Esophagus muscularis mucosa (tissue), 4 donors: Measurements from ENCODE around the gene CNPPD1. TPM values are rescaled to one million over a fixed set of nuclear protein-coding genes. Genes with fewer than 3 reads are reported as not detected.
"Not testable (repeated sequence)": the region's sequence is repeated elsewhere in the genome, so short reads cannot be mapped to it uniquely, and the experiment has no call there.

ENCODE experiments used
- DNase-seq: peaks from one replicate; pipeline ENCODE4 v3.0.0-alpha.2; 2017; ENCODE audit errors: extremely low spot score
- H3K27ac ChIP-seq, 4 donors: fragments of 200-600 bp; sonication (generic); replicated peaks in 1 of 4; 1 replicate in 3 of 4; 2 replicates in 1 of 4; pipeline ENCODE4 v1.5.1; 2016 to 2019; ENCODE audit warnings: mild to moderate bottlenecking in 1 of 4
- H3K27me3 ChIP-seq, 4 donors: fragments of 200-600 bp; sonication (generic); one replicate each; pipeline versions ENCODE4 v1.5.1 to v1.6.0; 2016 to 2019
- H3K36me3 ChIP-seq, 4 donors: fragments of 200-600 bp; sonication (generic); one replicate each; pipeline ENCODE4 v1.5.1; 2016 to 2019
- H3K4me1 ChIP-seq, 4 donors: fragments of 200-600 bp; sonication (generic); one replicate each; pipeline ENCODE4 v1.5.1; 2016 to 2019
- H3K4me3 ChIP-seq, 4 donors: fragments of 200-600 bp; sonication (generic); 1 replicate in 2 of 4; 2 replicates in 2 of 4; pipeline ENCODE4 v1.5.1; 2016 to 2019; ENCODE audit warnings: mild to moderate bottlenecking in 4 of 4, moderate library complexity in 1 of 4
- H3K9me3 ChIP-seq, 4 donors: fragments of 200-600 bp; sonication (generic); 1 replicate in 3 of 4; 2 replicates in 1 of 4; pipeline ENCODE4 v1.5.1; 2016 to 2019
- EP300 ChIP-seq: sonication (generic); formaldehyde crosslinking; IDR thresholded peaks from one replicate; pipeline ENCODE4 v1.6.1; 2017; ENCODE audit warnings: antibody characterized with exemption
- POLR2A ChIP-seq: fragments of 450-650 bp; IDR thresholded peaks from one replicate; pipeline ENCODE4 v1.6.1; 2017; ENCODE audit warnings: antibody characterized with exemption, moderate library complexity, mild to moderate bottlenecking, low read depth
- POLR2AphosphoS5 ChIP-seq, 2 donors: sonication (generic); formaldehyde crosslinking; IDR thresholded peaks; one replicate each; pipeline ENCODE4 v1.6.1; 2017; ENCODE audit warnings: antibody characterized with exemption in 2 of 2
- WGBS: methylation state at CpG from one replicate; pipeline ENCODE4 v1.1.5; 2018; 5-methylcytosine and 5-hydroxymethylcytosine counted together
- intact Hi-C: fragments of 100-400 bp; cut with DNase I; formaldehyde crosslinking; loops from one replicate; pipeline ENCODE4 v1.15.1; 2023
- total RNA-seq, 4 donors: library from RNA; depleted of rRNA; stranded (reverse); fragments of >200 nt; gene quantifications; one replicate each; pipeline versions ENCODE4 v1.1.0 to v1.2.1, GENCODE V29; 2016
- TF ChIP-seq, protein P1 (sequence below), 3 experiments: fragments of 200-600 bp in 2 of 3; fragments of 450-650 bp in 1 of 3; sonication (generic) in 2 of 3; IDR thresholded peaks; one replicate each; pipeline ENCODE4 v1.5.1; 2017 to 2019; ENCODE audit warnings: antibody characterized with exemption in 3 of 3, mild to moderate bottlenecking in 2 of 3, moderate library complexity in 1 of 3

The CNPPD1 gene
- total RNA-seq, 4 donors from 2014 or later: 41.9 to 98.0 (median 61.9) TPM

- no peaks in the 10 kb centered on the region for H3K9me3 ChIP-seq
- H3K4me1 ChIP-seq: peaks cover 17 to 24% (median 23%) of the 10 kb centered on the region in 4 donors
- no peak for TF ChIP-seq EP300
- TF ChIP-seq POLR2AphosphoS5 (IDR thresholded peaks at IDR 0.05): no peak
- TF ChIP-seq, protein P1, sequence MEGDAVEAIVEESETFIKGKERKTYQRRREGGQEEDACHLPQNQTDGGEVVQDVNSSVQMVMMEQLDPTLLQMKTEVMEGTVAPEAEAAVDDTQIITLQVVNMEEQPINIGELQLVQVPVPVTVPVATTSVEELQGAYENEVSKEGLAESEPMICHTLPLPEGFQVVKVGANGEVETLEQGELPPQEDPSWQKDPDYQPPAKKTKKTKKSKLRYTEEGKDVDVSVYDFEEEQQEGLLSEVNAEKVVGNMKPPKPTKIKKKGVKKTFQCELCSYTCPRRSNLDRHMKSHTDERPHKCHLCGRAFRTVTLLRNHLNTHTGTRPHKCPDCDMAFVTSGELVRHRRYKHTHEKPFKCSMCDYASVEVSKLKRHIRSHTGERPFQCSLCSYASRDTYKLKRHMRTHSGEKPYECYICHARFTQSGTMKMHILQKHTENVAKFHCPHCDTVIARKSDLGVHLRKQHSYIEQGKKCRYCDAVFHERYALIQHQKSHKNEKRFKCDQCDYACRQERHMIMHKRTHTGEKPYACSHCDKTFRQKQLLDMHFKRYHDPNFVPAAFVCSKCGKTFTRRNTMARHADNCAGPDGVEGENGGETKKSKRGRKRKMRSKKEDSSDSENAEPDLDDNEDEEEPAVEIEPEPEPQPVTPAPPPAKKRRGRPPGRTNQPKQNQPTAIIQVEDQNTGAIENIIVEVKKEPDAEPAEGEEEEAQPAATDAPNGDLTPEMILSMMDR (IDR thresholded peaks at IDR 0.05): no peak
- TF ChIP-seq POLR2A: no peak
- DNase-seq: no peak
- no peak overlapping the region for H3K27ac ChIP-seq
- intact Hi-C loops: loop anchor here (5.0 kb wide), 1 partner anchor 43 kb away; the partner anchor contains the start of gene NHEJ1
- peaks cover 0 to 22% (median 21%) of the 10 kb centered on the region in 4 donors for H3K36me3 ChIP-seq
- peaks cover 0 to 5% (median 1%) of the 10 kb centered on the region in 4 donors for H3K27me3 ChIP-seq
- 83% methylated on average over 5 of the region's 5 CpGs for WGBS
- H3K4me3 ChIP-seq: no peak overlapping the region
Observed at GRCh38 chr2:219205165-219205538, 28.4 kb upstream of the CNPPD1 start.

- intact Hi-C loops: loop anchor here (5.0 kb wide), 1 partner anchor 42 kb away; the partner anchor contains the start of gene NHEJ1
- Histone ChIP-seq H3K27ac (no peak overlapping the region), H3K27me3 (peaks cover 0 to 10% (median 1%) of the 10 kb centered on the region in 4 donors), H3K9me3 (no peaks in the 10 kb centered on the region), H3K4me3 (no peak overlapping the region), H3K4me1 (peaks cover 17 to 24% (median 23%) of the 10 kb centered on the region in 4 donors), H3K36me3 (peaks cover 0 to 16% (median 16%) of the 10 kb centered on the region in 4 donors)
- no peak for TF ChIP-seq EP300
- TF ChIP-seq, protein P1 (IDR thresholded peaks at IDR 0.05): no peak
- TF ChIP-seq POLR2A: no peak
- TF ChIP-seq POLR2AphosphoS5 (IDR thresholded peaks at IDR 0.05): no peak
- no peak for DNase-seq
- WGBS: 94% methylated on average over 7 of the region's 7 CpGs
Observed at GRCh38 chr2:219204425-219205164, 27.9 kb upstream of the CNPPD1 start.

DNA sequence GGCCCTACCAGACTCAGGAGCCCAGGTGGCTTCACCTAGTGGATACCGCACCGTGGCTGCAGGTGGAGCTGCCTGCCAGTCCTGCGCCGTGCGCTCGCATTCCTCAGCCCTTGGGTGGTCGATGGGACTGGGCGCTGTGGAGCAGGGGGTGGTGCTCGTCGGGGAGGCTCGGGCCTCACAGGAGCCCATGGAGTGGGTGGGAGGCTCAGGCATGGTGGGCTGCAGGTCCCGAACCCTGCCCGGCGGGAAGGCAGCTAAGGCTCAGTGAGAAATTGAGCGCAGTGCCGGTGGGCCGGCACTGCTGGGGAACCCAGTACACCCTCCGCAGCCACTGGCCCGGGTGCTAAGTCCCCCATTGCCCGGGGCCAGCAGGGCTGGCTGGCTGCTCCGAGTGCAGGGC lies 24.6 kb upstream of the CNPPD1 start:
- peaks cover 0 to 28% (median under 1%) of the 10 kb centered on the region in 4 donors for H3K27me3 ChIP-seq
- H3K9me3 ChIP-seq, DNase-seq, H3K4me1 ChIP-seq, H3K4me3 ChIP-seq, H3K27ac ChIP-seq, intact Hi-C loops, H3K36me3 ChIP-seq: not testable (repeated sequence)
- 80% methylated on average over 2 of the region's 21 CpGs for WGBS

GRCh38 chr2:219200502-219201326 lies 24.0 kb upstream of the CNPPD1 start:
- H3K4me1 ChIP-seq, H3K9me3 ChIP-seq, H3K4me3 ChIP-seq, H3K27ac ChIP-seq, H3K36me3 ChIP-seq, intact Hi-C loops: not testable (repeated sequence)
- WGBS: 90% methylated on average over 26 of the region's 26 CpGs
- peak; percentile 50 for DNase-seq
- H3K27me3 ChIP-seq: peaks cover 0 to 28% (median 0%) of the 10 kb centered on the region in 4 donors

DNA sequence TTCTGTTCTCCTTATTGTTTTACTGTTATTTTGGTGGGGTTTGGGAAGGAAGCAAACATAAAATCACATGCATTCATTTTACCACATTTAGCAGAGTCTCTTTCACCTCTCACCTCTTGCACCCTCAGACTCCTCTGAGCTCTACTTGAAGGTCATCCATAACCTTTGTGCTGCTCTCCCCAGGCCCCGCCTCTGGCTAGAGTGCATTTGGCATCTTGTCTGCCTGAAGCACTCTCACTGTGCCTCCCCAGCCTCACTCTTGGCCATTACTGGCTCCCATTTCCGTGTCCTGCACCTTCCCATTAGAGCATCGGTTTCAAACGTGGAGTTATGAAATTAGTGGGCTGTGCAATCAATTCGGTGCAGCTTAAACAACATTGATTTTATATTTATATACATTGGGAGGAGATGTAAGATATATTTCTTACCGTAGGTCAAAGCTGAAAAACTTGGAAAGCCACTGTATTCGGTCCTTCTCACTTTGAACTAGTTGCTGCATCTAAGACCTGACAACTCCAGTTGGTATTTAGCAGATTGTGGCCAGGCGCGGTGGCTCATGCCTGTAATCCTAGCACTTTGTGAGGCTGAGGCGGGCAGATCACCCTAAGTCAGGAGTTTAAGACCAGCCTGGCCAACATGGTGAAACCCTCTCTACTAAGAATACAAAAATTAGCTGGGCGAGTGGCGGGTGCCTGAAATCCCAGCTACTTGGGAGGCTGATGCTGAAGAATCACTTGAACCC lies 22.9 kb upstream of the CNPPD1 start:
- Histone ChIP-seq H3K9me3 (no peaks in the 10 kb centered on the region), H3K27me3 (peaks cover 0 to 28% (median 0%) of the 10 kb centered on the region in 4 donors), H3K4me1 (no peaks in the 10 kb centered on the region), H3K36me3 (no peaks in the 10 kb centered on the region), H3K4me3 (no peak overlapping the region), H3K27ac (no peak overlapping the region)
- TF ChIP-seq, protein P1 (IDR thresholded peaks at IDR 0.05): no peak
- 85% methylated on average over 12 of the region's 12 CpGs for WGBS
- DNase-seq: peak; percentile 10
- intact Hi-C loops: no loop called here
